MG63 (cell line): Measurements from ENCODE around the gene OCIAD1. TPM values are rescaled to one million over a fixed set of nuclear protein-coding genes. Genes with fewer than 3 reads are reported as not detected.
A peak's percentile ranks its signal among the peaks of the same experiment; 100 is the strongest.
"Not testable (repeated sequence)": the region's sequence is repeated elsewhere in the genome, so short reads cannot be mapped to it uniquely, and the experiment has no call there.

ENCODE experiments used
- DNase-seq: peaks from one replicate; pipeline ENCODE4 v3.0.0-alpha.2; 2020
- H3K27me3 ChIP-seq: fragments of 250-450 bp; sonication (Bioruptor Pico); 2 replicates; pipeline ENCODE4 v1.5.1; 2020; ENCODE audit warnings: mild to moderate bottlenecking, moderate library complexity
- H3K36me3 ChIP-seq: fragments of 250-450 bp; sonication (Bioruptor Pico); 2 replicates; pipeline ENCODE4 v1.5.1; 2020; ENCODE audit warnings: mild to moderate bottlenecking, moderate library complexity
- H3K4me3 ChIP-seq: fragments of 250-450 bp; sonication (Bioruptor Pico); 2 replicates; pipeline ENCODE4 v1.5.1; 2020; ENCODE audit warnings: mild to moderate bottlenecking, moderate library complexity
- H3K9me3 ChIP-seq: fragments of 250-450 bp; sonication (Bioruptor Pico); 2 replicates; pipeline ENCODE4 v1.5.1; 2020; ENCODE audit warnings: mild to moderate bottlenecking, moderate library complexity
- total RNA-seq: library from RNA; depleted of rRNA; stranded (reverse); fragments of >200 nt; shearing (Covaris generic); gene quantifications from 2 replicates; pipeline ENCODE4 v1.2.3, GENCODE V29; 2014; ENCODE audit warnings: low replicate concordance; rRNA removed

The OCIAD1 gene, protein sequence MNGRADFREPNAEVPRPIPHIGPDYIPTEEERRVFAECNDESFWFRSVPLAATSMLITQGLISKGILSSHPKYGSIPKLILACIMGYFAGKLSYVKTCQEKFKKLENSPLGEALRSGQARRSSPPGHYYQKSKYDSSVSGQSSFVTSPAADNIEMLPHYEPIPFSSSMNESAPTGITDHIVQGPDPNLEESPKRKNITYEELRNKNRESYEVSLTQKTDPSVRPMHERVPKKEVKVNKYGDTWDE
- total RNA-seq = 80.6 and 132 TPM in 2 replicates

DNA sequence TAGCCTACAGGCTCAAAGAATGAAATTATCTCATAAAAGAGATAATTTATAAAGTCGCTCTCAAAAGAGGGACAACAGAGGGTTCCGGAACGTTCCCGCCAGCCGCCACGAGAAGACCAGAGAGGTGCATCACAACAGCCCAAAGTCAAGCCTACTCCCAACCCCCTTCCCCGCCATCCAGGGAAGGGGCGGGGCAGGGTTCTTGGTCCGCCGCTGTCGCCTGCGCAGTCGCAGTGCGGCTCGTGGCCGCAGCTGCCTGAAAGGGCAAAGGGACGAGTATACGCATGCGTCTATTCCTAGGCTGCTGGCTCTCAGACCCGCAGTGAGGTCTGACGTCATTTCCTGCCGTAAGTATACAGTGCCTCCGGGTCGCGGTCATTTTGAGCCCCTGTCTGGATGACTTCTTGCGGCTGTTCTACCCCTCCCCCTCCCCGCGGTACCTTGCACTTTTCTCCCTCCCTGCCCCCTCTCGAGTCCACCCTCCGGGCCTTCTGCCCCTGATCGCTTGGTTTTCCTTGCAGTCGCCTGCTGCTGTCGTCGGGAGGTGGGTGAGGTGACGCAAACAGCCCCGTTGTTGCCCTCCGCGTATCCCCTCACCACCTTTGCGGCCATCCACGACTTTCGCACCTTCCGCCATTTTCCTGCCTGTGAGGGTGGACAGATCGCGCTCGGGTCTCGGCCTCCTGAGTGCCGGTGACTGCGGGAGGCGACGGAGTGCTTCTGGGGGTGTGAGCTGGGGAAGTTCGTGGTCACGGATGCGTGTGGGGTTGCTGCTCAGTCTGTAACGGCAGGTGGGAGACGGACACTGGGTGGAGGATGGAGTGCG, at the start of gene OCIAD1:
Gene OCIAD1 (plus strand): TSS at position 383 of the 826 bp plus-strand sequence. CDS start 1,537 bp downstream, outside the sequence.
- Histone ChIP-seq H3K9me3 (no peaks in the 10 kb centered on the region), H3K4me3 (peak within 1 kb of the TSS; percentile 93), H3K27me3 (no peaks in the 10 kb centered on the region), H3K36me3 (peaks cover 28% of the 10 kb centered on the region)
- DNase-seq = peak; percentile 95

DNA sequence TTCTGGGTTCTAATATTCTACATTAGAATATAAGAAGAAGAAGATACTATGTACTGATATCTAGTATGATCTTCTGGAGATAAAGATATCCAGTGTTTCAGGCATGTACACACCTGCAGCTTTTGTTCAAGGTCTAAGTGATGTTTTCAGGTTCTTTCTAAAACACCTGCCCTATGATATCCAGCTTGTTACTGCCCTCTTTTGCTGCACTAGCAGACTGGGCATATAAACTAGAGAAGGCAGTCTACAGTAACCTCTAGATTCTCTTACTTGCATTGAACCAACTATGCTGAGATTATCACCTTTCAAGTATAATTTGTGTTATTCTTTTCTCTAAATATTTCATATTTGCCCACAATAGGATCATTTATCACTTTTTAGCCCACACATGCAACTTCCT, 48.9 kb upstream of the OCIAD1 start:
- Histone ChIP-seq H3K27me3 (no peaks in the 10 kb centered on the region), H3K9me3 (no peaks in the 10 kb centered on the region), H3K36me3 (no peaks in the 10 kb centered on the region), H3K4me3 (no peak overlapping the region)
- no peak for DNase-seq

DNA sequence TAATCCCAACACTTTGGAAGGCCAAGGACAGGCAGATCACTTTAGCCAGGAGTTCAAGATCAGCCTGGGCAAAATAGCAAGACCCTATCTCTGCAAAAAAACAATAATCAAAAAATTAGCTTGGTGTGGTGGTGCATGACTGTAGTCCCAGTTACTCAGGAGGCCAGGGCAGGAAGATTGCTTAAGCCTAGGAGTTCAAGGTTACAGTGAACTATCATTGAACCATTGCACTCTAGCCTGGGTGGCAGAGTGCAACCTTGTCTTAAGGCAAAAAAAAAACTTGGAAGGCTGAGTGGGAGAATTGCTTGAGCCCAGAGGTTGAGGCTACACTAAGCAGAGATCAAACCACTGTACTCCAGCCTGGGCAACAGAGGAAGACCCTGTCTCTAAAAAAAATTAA, 45.6 kb upstream of the OCIAD1 start:
- no peaks in the 10 kb centered on the region for H3K27me3 ChIP-seq

DNA sequence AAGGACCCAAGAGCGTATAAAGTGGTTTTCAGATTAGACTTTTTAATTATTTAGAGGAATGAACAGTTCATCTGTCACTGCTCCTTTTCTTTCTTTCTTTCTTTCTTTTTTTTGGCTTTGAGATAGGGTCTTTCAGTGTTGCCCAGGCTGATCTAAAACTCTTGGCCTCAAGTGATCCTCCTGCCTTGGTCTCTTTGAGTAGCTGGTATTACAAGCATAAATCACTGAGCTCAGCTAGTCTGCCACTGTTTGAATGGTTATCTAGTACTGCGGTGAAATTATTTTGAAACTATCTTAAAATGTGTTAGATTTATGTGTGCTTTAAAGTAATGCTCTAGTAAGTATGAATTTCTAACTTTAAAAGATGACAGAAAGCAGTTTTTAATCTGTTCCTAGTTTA, 44.3 kb upstream of the OCIAD1 start:
- H3K4me3 ChIP-seq = no peak overlapping the region
- no peak for DNase-seq
- no peaks in the 10 kb centered on the region for H3K27me3 ChIP-seq
- no peaks in the 10 kb centered on the region for H3K9me3 ChIP-seq
- no peaks in the 10 kb centered on the region for H3K36me3 ChIP-seq

More for the DNA sequence above, 45.6 kb upstream of the OCIAD1 start:
- H3K9me3 ChIP-seq = no peaks in the 10 kb centered on the region
- DNase-seq = no peak
- H3K36me3 ChIP-seq = no peaks in the 10 kb centered on the region
- no peak overlapping the region for H3K4me3 ChIP-seq

DNA sequence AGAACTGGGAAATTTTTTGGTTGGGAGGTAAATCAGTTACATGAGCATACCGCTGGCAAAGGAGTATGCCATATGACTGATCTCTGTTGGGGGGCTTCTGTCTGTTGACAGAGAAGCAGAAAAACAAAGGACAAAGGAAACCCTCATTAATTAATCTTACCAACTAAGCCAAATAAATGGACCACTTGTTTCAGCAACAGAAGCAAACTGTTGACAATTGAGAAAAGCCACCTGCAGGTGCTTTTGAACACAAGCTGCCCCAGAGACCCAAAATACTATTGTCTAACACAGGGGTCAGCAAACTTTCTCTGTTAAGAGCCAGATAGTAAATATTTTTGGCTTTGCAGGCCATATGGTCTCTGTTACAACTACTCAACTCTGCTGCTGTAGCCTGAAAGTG, 43.8 kb upstream of the OCIAD1 start:
- DNase-seq = no peak
- no peaks in the 10 kb centered on the region for H3K9me3 ChIP-seq
- H3K27me3 ChIP-seq = no peaks in the 10 kb centered on the region
- no peak overlapping the region for H3K4me3 ChIP-seq
- no peaks in the 10 kb centered on the region for H3K36me3 ChIP-seq

DNA sequence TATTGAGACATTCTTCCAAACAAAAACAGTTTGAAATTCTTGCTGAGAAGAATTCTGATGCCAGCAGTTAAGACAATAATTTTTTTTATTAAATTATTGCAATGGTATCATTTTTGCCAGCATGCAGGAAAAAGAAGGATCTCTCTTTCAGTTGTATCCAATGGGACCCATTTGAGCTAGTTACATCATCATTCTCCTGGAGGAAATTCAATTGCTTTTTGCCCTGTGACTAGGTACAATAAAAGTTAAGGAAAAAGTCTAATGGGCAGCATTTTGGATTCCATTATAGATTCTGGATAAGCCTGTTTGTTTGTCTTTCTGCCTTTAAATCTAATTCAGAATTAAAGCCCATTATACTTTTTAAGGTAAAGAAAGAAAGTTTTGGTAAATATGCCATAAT, 40.3 kb upstream of the OCIAD1 start:
- H3K27me3 ChIP-seq = no peaks in the 10 kb centered on the region
- no peaks in the 10 kb centered on the region for H3K9me3 ChIP-seq
- H3K36me3 ChIP-seq = no peaks in the 10 kb centered on the region
- no peak for DNase-seq
- H3K4me3 ChIP-seq = no peak overlapping the region

DNA sequence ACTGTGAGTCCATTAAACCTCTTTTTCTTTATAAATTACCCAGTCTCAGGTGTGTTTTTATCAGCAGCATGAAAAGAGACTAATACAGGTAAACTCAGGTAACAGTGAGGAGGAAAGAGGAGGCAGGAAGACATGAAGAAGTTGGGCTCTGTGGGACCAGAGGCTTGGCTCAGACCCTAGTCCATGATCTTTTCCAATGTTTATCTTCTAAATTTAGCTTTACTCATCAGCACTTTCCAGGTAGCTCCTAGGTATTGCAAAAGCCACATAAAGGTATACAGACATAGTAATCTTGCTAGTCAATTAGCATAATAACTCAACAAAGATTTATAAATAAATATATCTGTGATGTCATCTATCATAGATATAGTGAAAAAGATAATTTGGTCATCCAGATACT, 39.6 kb upstream of the OCIAD1 start:
- Histone ChIP-seq H3K36me3 (no peaks in the 10 kb centered on the region), H3K27me3 (no peaks in the 10 kb centered on the region), H3K9me3 (no peaks in the 10 kb centered on the region), H3K4me3 (no peak overlapping the region)
- no peak for DNase-seq

DNA sequence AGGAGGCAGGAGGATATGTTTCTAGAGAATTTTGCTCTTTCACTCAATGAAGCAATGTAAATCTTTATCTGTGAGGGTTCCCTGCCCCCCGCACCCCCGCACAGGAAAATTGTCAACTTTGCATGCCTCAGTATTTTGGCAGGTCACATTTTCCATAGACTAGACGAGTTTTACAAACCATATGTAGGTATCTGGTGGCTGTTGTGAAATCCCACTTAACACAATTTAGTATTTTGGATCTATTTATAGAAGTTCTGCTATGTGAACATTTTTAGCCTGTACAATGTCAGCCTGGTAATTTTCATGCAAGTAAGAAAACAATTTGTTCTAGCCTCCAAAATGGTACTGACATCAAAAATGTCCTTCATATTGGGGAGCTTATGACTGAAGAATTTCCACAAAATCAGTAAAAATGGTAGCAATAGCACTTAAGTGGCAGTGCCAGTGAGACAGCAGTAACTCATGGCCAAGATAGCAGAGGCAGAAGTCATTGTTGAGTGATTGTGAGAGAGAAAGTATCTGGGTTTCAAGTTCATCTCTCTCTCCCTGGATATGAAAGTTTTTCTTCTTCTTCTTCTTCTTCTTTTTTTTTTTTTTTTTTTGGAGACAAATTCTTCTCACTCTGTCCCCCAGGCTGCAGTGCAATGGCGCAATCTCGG, 38.4 kb upstream of the OCIAD1 start:
- no peaks in the 10 kb centered on the region for H3K36me3 ChIP-seq
- H3K27me3 ChIP-seq = no peaks in the 10 kb centered on the region
- H3K4me3 ChIP-seq = no peak overlapping the region
- H3K9me3 ChIP-seq = no peaks in the 10 kb centered on the region
- no peak for DNase-seq

DNA sequence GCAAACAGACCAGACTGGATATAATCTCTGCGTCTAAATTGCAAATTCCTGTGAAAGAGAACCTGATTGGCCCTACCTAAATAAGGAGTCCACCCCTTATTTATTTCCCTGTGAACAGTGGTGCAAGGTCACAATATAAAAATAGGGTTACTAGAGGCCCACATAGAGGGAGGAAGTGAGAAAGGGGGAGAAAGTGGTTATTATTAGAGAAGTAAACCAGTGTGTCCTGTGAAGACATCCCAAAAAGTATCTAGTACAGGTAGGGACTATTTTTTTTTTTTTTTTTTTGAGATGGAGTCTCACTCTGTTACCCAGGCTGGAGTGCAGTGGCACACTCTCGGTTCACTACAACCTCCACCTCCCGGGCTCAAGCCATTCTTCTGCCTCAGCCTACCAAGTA, 35.8 kb upstream of the OCIAD1 start:
- H3K27me3 ChIP-seq = no peaks in the 10 kb centered on the region
- no peaks in the 10 kb centered on the region for H3K36me3 ChIP-seq
- no peak overlapping the region for H3K4me3 ChIP-seq
- no peaks in the 10 kb centered on the region for H3K9me3 ChIP-seq
- DNase-seq = no peak

DNA sequence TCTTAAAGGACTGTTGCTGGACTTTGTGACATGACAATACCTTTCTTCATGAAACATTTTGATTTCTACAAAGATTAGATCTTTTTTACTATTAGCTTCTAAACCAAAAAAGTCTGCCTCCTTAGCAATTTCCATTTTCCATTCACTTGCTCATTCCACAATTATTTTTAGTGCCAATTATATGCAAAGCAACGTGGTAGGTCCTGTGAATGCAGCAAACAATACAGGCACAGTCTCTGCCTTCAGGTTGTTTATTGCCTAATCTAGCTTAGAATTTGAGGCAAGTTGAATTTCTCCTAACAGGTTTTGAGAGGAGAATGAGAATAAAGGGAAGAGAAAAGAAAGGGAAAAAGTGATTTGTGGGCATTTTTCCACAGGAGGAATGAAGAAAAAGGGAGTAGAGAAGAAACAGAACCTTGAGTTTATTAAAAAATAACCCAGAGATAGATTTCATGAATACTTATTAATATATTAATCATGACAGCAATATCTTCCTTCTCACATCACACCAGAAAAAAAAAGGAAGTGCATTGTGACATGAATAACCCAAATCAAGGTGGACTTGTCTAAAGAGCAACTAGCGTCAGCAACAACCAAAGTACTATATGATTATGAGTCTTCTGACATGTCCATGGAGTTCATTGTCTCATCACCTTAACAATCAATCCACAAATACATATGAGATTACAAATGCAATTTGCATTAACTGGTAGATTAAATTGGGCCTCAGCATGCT, 34.5 kb upstream of the OCIAD1 start:
- no peaks in the 10 kb centered on the region for H3K27me3 ChIP-seq
- no peak overlapping the region for H3K4me3 ChIP-seq
- DNase-seq = no peak
- no peaks in the 10 kb centered on the region for H3K9me3 ChIP-seq
- no peaks in the 10 kb centered on the region for H3K36me3 ChIP-seq

DNA sequence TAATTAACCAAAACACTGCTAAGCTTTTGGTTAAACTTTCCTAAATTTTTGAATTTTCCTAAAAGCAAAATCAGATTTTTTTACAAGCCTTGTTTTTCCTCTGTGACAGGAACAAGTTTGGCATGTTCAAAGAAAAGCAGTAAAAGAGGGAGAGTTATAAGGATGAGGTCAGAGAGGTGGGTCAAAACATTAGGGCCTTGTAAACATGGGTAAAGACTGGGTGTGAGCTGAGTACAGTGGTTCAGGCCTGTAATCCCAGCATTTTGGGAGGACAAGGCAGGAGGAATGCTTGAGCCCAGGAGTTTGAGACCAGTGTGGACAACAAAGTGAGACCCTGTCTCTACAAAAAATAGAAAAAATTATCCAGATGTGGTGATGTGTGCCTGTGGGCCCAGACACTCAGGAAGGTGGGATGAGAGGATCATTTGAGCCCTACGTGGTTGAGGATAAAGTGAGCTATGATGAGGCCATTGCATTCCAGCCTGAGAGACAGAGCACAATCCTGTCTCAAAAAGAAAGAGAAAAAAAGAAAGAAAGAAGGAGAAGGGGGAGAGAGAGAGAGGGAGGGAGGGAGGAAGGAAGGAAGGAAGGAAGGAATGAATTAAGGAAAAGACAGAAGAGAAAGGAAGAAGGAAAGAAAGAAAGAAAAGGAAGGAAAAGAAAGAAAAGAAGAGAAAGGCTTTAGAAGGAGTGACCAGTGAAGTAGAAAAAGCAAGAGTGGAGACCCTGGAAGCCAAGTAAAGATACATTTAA, 33.8 kb upstream of the OCIAD1 start:
- no peaks in the 10 kb centered on the region for H3K27me3 ChIP-seq

DNA sequence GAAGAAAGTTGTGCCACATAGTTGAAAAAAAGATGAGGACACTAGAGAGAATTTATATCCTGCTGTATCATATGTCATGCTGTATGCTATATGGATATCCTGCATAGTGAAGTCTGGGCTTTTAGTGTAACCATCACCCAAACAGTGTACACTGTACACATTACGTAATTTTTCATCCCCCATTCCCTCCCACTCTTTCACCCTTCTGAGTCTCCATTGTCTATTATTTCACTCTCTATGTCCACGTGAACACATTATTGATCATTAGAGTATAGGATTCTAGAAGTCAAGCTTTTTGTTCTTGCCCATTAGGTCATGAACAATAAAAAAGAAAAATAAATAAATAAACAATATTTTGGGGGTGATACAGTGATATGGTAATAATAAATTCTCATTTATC, 32.8 kb upstream of the OCIAD1 start:
- DNase-seq = no peak
- Histone ChIP-seq H3K27me3 (no peaks in the 10 kb centered on the region), H3K9me3 (no peaks in the 10 kb centered on the region)

More for the DNA sequence above, 33.8 kb upstream of the OCIAD1 start:
- DNase-seq = no peak
- Histone ChIP-seq H3K4me3 (no peak overlapping the region), H3K36me3 (no peaks in the 10 kb centered on the region), H3K9me3 (no peaks in the 10 kb centered on the region)

DNA sequence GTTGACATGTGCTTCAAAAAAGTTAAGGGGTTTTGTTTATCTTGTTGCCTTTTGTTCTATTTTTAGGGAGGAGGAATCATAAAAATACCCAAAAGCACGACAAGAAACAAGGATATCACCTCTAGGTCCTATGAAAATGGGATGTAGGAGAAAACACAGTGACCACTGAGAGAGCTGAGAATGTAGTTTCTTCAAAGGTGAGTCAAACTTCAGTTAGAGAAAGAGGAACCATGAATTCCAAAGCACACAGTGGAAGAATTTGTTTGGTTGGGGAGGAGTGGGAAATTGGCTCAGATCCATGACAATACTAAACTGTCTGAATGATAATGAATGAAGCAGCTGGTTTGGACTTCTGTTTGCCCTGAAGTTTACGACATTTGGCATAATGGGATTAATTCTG, 31.7 kb upstream of the OCIAD1 start:
- Histone ChIP-seq H3K27me3 (no peaks in the 10 kb centered on the region), H3K36me3 (no peaks in the 10 kb centered on the region), H3K9me3 (no peaks in the 10 kb centered on the region), H3K4me3 (no peak overlapping the region)
- no peak for DNase-seq

More for the DNA sequence above, 32.8 kb upstream of the OCIAD1 start:
- H3K4me3 ChIP-seq = no peak overlapping the region
- no peaks in the 10 kb centered on the region for H3K36me3 ChIP-seq

DNA sequence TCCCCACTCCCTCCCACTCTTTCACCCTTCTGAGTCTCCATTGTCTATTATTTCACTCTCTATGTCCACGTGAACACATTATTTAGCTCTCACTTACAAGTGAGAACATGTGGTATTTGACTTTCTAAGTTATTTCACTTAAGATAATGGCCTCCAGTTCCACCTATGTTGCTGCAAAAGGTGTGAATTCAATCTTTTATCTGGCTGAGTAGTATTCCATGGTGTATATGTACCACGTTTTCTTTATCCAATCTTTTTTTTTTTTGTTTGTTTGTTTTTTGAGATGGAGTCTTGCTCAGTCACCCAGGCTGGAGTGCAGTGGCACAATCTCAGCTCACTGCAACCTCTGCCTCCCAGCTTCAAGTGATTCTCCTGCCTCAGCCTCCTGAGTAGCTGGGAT, 30.7 kb upstream of the OCIAD1 start:
- not testable (repeated sequence) for DNase-seq, H3K27me3 ChIP-seq, H3K4me3 ChIP-seq, H3K9me3 ChIP-seq, H3K36me3 ChIP-seq

DNA sequence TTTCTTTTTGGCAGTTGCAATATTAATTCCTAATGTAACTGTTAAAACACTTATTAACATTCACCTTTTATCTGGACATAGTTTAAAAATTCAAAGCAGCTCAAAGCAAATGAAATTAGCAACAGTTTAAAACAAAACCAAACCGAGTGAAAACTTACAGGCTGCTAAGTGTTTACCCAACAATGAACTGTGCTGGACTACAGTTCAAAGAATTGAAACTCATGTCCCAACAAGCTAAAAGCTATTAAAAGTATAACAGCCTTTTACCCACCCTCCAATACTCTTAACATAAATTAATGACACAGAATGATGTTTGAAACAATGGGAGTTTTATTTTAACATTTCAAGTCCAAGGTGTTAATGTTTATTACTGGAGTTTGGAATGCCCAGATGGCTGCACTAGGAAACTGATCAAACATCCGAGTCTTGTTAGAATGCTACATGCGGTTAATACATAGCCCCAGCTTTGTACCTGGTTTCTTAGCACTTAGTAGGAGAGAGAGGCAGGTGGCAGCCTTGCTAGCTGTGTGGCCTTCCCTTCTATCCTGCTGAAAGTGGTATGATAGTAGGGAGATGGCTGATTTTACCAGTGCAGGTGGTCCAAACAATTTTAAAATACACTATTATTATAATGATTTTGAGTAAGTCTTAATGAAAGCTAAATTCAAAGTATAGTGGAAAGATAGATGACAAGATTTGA, 29.7 kb upstream of the OCIAD1 start:
- H3K36me3 ChIP-seq = no peaks in the 10 kb centered on the region
- DNase-seq = no peak
- no peaks in the 10 kb centered on the region for H3K9me3 ChIP-seq
- H3K4me3 ChIP-seq = no peak overlapping the region
- no peaks in the 10 kb centered on the region for H3K27me3 ChIP-seq
